Measurements from ENCODE around the gene CTDNEP1. TPM values are rescaled to one million over a fixed set of nuclear protein-coding genes. Genes with fewer than 3 reads are reported as not detected.

The CTDNEP1 gene
- 100 to 1,000 TPM; 154 to 160 TPM for total RNA-seq

DNA sequence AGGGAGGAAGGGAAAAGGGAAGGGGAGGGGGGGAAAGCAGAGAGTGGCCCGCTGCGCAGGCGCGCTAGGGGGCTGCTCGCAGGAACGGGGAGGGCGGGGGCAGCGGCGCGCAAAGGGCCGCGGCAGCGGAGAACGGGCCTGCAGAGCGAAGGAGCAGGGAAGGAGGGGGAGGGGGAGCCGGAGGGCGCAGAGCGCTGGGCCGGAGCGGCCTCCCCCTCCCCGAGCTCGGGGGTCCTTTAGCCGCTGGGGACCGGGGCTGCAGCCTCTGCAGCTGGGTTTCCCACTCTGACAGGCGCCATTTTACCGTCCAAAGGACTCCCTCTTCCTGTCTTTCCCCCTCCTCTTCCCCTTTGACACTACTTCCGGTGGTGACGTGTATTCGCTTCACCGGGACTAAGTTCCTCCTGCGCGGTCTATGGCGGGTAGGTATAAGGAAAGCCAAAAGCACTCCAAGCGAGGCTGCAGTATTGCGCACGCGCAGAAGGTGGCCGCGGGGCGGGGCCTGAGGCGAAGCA, at the start of gene CTDNEP1:
Gene CTDNEP1 (minus strand): TSS at position 74 of the 515 bp plus-strand sequence. CDS start 438 bp downstream, outside the sequence.

DNA sequence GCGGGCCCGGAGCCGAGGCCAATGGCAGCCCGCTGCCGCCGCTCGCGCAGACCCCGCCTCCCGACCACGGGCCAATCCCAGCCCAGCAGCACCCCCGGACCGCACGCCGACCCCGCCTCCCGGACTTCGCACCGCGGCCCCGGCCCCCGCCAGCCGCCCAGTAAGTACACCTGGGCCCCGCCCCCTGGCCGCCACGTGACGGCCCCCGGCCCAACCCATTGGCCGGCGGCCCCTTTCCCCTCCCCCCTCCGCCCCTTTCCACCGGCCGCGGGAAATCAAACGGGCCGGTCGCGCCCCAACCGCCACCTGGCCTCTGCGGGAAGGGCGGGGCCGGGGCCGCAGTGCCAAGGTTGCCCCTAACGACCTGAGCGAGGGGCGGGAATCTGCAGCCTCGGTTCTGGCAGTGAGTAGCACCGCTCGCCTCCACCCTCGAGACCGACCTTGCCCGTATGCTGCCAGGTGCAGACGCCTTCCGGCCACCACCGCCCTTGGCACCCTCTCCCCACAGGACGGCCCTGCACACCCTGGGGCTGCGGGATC, 43.1 kb upstream of the CTDNEP1 start, which contains the start of gene YBX2:
Gene YBX2 (minus strand): TSS at position 26 of the 540 bp plus-strand sequence. CDS start 139 bp downstream, outside the sequence.

DNA sequence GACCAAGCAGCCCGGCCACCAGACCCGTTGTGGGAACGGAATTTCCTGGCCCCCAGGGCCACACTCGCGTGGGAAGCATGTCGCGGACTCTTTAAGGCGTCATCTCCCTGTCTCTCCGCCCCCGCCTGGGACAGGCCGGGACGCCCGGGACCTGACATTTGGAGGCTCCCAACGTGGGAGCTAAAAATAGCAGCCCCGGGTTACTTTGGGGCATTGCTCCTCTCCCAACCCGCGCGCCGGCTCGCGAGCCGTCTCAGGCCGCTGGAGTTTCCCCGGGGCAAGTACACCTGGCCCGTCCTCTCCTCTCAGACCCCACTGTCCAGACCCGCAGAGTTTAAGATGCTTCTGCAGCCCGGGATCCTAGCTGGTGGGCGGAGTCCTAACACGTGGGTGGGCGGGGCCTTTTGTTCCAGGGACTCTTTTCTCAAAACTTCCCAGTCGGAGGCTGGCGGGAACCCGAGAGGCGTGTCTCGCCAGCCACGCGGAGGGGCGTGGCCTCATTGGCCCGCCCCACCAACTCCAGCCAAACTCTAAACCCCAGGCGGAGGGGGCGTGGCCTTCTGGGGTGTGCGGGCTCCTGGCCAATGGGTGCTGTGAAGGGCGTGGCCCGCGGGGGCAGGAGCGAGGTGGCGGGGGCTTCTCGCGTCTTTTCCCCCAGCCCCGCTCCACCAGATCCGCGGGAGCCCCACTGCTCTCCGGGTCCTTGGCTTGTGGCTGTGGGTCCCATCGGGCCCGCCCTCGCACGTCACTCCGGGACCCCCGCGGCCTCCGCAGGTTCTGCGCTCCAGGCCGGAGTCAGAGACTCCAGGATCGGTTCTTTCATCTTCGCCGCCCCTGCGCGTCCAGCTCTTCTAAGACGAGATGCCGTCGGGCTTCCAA, 29.8 kb upstream of the CTDNEP1 start, which contains the start of gene SLC2A4:
Gene SLC2A4 (plus strand): TSS at position 645 of the 879 bp plus-strand sequence. CDS start 217 bp downstream, at position 862.

DNA sequence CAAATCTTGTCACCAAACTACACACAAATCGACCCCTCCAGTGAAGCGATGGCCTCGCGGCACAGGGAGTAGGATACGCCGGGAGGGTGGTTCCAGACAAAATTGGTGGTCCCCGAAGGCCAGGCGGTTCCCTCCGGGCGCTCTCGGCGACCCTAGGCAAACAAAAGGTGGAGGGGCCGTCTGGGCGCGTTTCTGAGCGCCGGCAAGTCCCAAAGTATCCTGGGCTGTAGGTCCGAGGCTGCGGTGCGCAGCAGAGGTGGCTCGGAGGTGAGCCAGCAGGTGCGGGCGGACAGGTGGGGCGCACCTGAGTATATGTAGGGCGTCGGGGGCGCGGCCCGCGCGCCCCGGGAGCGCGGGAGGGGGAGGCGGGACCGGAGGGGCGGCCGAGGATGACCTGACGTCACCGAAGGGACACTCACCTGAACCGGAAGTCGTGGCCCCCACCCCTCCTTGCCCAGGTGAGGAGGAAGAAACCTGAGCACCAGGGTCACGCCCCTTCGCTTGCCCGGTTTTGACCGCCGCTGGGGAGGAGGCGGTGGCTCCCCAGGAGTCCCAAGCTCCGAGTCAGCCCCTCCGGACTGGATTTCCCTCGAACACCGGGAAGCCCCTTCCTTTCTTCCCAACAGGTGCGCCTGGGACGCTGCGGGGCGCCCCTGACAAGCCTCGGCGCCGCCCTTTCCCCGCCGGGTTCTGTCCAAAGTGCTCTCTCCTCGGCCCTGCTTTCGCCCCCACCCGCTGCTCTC, 10.8 kb upstream of the CTDNEP1 start, which contains the start of gene CLDN7:
Gene CLDN7 (minus strand): TSS at position 287 of the 743 bp plus-strand sequence. CDS start 435 bp downstream, outside the sequence.

GRCh38 chr17:7252176-7253043, 876 bp upstream of the CTDNEP1 start, which contains the start of gene ELP5:
ELP5 (plus strand) TSS chr17:7252215; CDS start chr17:7252551, 336 bp downstream.

DNA sequence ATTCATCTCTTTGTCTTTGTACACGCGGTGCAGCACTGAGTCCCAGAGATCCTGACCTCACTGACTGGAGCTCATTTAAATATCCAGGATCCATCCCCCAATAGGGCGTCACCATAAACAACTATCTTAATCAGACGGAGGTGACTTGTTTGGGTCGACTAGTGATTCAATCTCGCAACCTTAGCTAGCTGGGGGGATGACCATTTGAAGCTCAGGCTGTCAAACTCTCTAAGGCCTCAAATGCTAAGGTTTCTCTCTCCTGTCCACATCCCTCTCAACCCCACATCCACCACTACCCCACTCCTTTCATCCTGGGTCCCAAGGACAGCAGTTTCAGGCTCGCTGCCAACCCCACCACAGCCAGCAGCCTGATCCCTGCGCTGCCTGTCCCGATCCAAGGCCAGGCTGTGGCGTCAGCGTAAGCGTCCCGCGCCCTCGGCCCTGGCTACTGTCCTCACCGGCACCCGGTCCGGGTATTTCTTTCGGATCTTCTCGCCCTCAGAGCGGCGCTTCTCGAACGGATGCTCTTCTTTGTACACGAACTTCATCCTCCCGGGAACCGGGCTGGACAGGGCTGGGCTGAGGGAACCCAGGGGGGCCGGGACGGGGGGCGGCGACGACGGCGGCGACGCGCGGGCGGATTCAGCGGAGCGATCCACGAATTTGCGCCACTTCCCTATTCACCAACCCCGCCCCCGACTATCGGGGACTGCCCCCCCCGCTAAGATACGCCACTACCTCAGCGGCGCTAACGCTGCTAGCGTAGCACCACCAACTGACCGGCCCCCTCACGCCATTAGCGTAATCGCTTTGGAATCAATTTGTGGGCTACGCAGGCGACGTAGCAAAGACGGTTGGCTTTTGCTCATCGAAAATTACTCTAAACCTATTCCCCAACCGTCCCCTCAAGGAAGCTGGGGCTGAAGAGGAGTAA, 9.5 kb downstream of the CTDNEP1 start, which contains the start of gene GABARAP:
Gene GABARAP (minus strand): TSS at position 667 of the 934 bp plus-strand sequence. CDS start 119 bp downstream, at position 548.

GRCh38 chr17:7239091-7240027, 12.2 kb downstream of the CTDNEP1 start, which contains the start of gene PHF23:
PHF23 (minus strand) TSS chr17:7239457; CDS start chr17:7239279, 178 bp downstream.

DNA sequence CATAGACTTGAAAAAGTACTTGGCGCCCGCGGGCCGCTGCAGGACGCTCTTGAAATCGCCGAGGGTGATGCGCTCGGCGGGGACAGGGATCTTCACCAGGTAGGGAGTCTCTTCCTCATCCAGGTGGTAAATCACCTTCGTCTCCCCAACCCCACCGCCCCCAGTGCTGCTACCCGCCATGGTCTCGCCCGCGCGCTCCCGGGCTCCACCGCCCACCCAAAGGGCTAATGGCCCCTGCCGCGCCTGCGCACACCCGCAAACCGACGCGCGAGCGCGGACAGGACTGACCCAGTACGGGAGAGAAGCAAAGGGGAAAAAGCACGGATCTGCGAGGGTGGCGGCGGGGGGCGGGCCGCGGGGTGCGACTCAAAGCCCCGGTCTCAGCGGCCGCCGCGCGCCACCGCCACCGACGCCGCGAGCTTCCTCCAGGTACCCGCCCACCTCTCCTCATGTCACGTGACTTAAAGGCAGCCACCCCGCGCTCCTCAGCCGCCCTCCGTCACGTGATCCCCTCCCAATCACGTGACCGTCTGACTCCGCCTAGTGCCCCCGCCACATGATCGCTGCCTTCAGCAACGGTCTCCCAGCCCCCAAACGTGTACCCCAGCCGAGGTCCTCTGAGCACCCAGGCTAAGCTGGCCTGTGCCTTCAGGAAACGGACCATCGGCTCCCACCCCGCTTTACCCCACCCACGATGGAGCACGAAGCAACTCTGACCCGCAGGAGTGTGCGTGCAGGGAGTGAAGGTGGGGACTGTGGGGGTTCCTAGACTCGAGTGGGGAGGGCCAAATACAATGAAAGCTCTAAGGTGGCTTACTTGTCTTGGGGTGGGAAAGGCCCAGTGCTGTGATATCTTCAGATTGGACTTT, 17.2 kb downstream of the CTDNEP1 start, which contains the start of gene DVL2:
Gene DVL2 (minus strand): TSS at position 435 of the 869 bp plus-strand sequence. CDS start 255 bp downstream, at position 180.

DNA sequence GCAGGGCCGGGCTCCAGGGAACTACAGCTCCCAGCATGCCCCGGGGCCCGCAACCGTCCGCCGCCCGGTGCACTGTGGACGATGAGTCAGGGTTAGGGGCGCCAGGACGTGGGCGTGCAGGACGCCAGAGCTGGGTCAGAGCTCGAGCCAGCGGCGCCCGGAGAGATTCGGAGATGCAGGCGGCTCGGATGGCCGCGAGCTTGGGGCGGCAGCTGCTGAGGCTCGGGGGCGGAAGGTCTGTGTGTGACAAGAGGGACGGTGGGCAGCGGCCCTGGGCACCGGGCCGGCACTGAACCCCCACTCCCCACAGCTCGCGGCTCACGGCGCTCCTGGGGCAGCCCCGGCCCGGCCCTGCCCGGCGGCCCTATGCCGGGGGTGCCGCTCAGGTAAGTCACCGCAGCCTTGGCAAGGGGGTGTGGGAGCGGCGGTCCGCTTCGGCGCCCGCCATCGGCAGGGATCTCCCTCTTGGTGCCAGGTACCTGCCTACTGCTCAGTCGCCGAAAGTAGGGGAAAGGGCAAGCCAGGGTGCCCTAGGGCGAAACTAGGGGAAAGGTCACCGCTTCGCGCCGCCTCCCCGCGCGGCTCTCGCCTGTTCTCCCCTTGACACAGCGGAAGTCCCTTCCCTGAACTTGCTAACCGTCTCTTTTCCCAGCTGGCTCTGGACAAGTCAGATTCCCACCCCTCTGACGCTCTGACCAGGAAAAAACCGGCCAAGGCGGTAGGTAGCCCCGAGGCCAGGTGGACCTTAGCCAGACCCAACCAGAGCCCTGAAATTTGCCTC, 31.5 kb downstream of the CTDNEP1 start, which contains the start of the genes ACADVL and DLG4:
Gene ACADVL (plus strand): TSS at position 127 of the 781 bp plus-strand sequence. CDS start 47 bp downstream, at position 174.
Gene DLG4 (minus strand): TSS at position 25 of the 781 bp plus-strand sequence.

Small RNA genes within 50 kb of the gene (microRNA-seq; reads per million reads assigned to microRNA genes)
- 533 reads per million, percentile 85 among the genes with 10 or more reads in this experiment for gene MIR324 (ENCODE audit: borderline microRNAs expressed, borderline replicate concordance)

Other genes starting within 250 kb of the CTDNEP1 start
- 100 to 1,000 TPM; 170 to 178 TPM for gene RNASEK, start 239.1 kb downstream of the CTDNEP1 start, total RNA-seq
- gene BCL6B, start 228.7 kb downstream of the CTDNEP1 start, total RNA-seq: 1 to 10 TPM in 1 of 2 experiments, under 1 TPM in 1; 0.46 to 1.0 TPM
- gene SLC16A13, start 215.7 kb downstream of the CTDNEP1 start, total RNA-seq: 10 to 100 TPM; 23.8 to 25.0 TPM
- under 1 TPM; 0.12 to 0.25 TPM for gene SLC16A11, start 207.6 kb downstream of the CTDNEP1 start, total RNA-seq
- not detected for gene CLEC10A, start 171.5 kb downstream of the CTDNEP1 start, total RNA-seq
- gene ASGR2, start 136.9 kb downstream of the CTDNEP1 start, total RNA-seq: not detected
- gene ASGR1, start 72.4 kb downstream of the CTDNEP1 start, total RNA-seq: 1 to 10 TPM in 1 of 2 experiments, under 1 TPM in 1; 0.63 to 1.2 TPM
- 10 to 100 TPM; 11.6 to 11.9 TPM for gene DLG4, start 31.9 kb downstream of the CTDNEP1 start, total RNA-seq
- gene ACADVL, start 31.8 kb downstream of the CTDNEP1 start, total RNA-seq: 100 to 1,000 TPM; 291 to 311 TPM
- 10 to 100 TPM; 47.0 to 47.5 TPM for gene DVL2, start 17.2 kb downstream of the CTDNEP1 start, total RNA-seq
- gene PHF23, start 12.3 kb downstream of the CTDNEP1 start, total RNA-seq: 10 to 100 TPM; 53.9 to 55.9 TPM
- 100 to 1,000 TPM; 276 to 282 TPM for gene GABARAP, start 9.3 kb downstream of the CTDNEP1 start, total RNA-seq
- 10 to 100 TPM; 36.2 to 44.5 TPM for gene ELP5, start 481 bp upstream of the CTDNEP1 start, total RNA-seq
- gene CLDN7, start 10.7 kb upstream of the CTDNEP1 start, total RNA-seq: under 1 TPM; 0.53 to 0.76 TPM
- gene SLC2A4, start 30.0 kb upstream of the CTDNEP1 start, total RNA-seq: not detected
- gene YBX2, start 42.9 kb upstream of the CTDNEP1 start, total RNA-seq: under 1 TPM; 0.55 to 0.67 TPM
- 100 to 1,000 TPM; 429 to 433 TPM for gene EIF5A, start 55.9 kb upstream of the CTDNEP1 start, total RNA-seq
- gene GPS2, start 63.6 kb upstream of the CTDNEP1 start, total RNA-seq: 10 to 100 TPM; 67.6 to 77.5 TPM
- 10 to 100 TPM; 35.8 to 41.7 TPM for gene NEURL4, start 77.6 kb upstream of the CTDNEP1 start, total RNA-seq
- gene ACAP1, start 84.8 kb upstream of the CTDNEP1 start, total RNA-seq: 100 to 1,000 TPM; 738 to 785 TPM
- gene KCTD11, start 100.4 kb upstream of the CTDNEP1 start, total RNA-seq: 1 to 10 TPM; 7.0 to 7.1 TPM
- gene TMEM95, start 103.4 kb upstream of the CTDNEP1 start, total RNA-seq: not detected
- gene TNK1, start 129.4 kb upstream of the CTDNEP1 start, total RNA-seq: 1 to 10 TPM; 1.6 to 1.9 TPM
- gene PLSCR3, start 142.8 kb upstream of the CTDNEP1 start, total RNA-seq: 100 to 1,000 TPM; 159 to 160 TPM
- gene TMEM256, start 152.4 kb upstream of the CTDNEP1 start, total RNA-seq: 10 to 100 TPM; 66.2 to 67.9 TPM
- gene NLGN2, start 156.1 kb upstream of the CTDNEP1 start, total RNA-seq: 1 to 10 TPM; 4.9 to 5.1 TPM
- not detected for gene SPEM1, start 168.6 kb upstream of the CTDNEP1 start, total RNA-seq
- gene SPEM2, start 173.9 kb upstream of the CTDNEP1 start, total RNA-seq: not detected
- gene SPEM3, start 177.1 kb upstream of the CTDNEP1 start, total RNA-seq: not detected
- gene TMEM102, start 183.7 kb upstream of the CTDNEP1 start, total RNA-seq: 10 to 100 TPM; 16.3 to 17.0 TPM
- 10 to 100 TPM; 21.3 to 21.6 TPM for gene FGF11, start 187.8 kb upstream of the CTDNEP1 start, total RNA-seq
- gene CHRNB1, start 193.3 kb upstream of the CTDNEP1 start, total RNA-seq: 10 to 100 TPM; 15.3 to 19.0 TPM
- 10 to 100 TPM; 29.0 to 29.5 TPM for gene ZBTB4, start 227.9 kb upstream of the CTDNEP1 start, total RNA-seq
- gene SLC35G6, start 229.7 kb upstream of the CTDNEP1 start, total RNA-seq: not detected
- 100 to 1,000 TPM; 174 to 175 TPM for gene POLR2A, start 232.6 kb upstream of the CTDNEP1 start, total RNA-seq